ENCODE data around the gene IDH3B. TPM values are rescaled to one million over a fixed set of nuclear protein-coding genes. Genes with fewer than 3 reads are reported as not detected.

IDH3B gene
- total and polyA plus RNA-seq, 9 of the 15 experiments (the other 6 are each of a cell fraction or from before 2014, with no cell fraction given), result 91.7 to 224 (median 155) TPM

GRCh38 chr20:2700913-2701620 is 37.1 kb upstream of the IDH3B start:
- TF ChIP-seq JUNB (CRISPR knock-in tag; conservative IDR thresholded peaks at IDR 0.05) (no peak), ZNF436 (CRISPR knock-in tag; IDR thresholded peaks at IDR 0.05) (no peak), PHF8 (IDR thresholded peaks at IDR 0.05; ENCODE audit: borderline replicate concordance, low read length) (no peak), NR2C1 (IDR thresholded peaks at IDR 0.05) (no peak), NR2C1 (tag; IDR thresholded peaks at IDR 0.05) (no peak), THRAP3 (IDR thresholded peaks at IDR 0.05; ENCODE audit: borderline replicate concordance) (no peak), CHAMP1 (IDR thresholded peaks at IDR 0.05) (no peak), ZNF3 (CRISPR knock-in tag; IDR thresholded peaks at IDR 0.05) (no peak), CBX8 (IDR thresholded peaks at IDR 0.05; ENCODE audit: borderline replicate concordance, extremely low read depth, low read depth, low read length, poor library complexity, severe bottlenecking) (no peak), MIER1 (IDR thresholded peaks at IDR 0.05; ENCODE audit: low read depth) (no peak), FOXJ3 (CRISPR knock-in tag; IDR thresholded peaks at IDR 0.05) (no peak), NONO (IDR thresholded peaks at IDR 0.05; ENCODE audit: low read depth in 2 of 2, low read length in 1 of 2) (no peak), HEY1 (CRISPR knock-in tag; IDR thresholded peaks at IDR 0.05; ENCODE audit: borderline replicate concordance) (no peak), MEF2A (IDR thresholded peaks at IDR 0.05; ENCODE audit: control insufficient read depth, low read depth, low read length) (no peak), MTA3 (IDR thresholded peaks at IDR 0.05; ENCODE audit: borderline replicate concordance) (no peak), SIN3B (IDR thresholded peaks at IDR 0.05; ENCODE audit: low read depth) (no peak), GATAD2A (IDR thresholded peaks at IDR 0.05) (no peak), SMAD2 (IDR thresholded peaks at IDR 0.05; ENCODE audit: low read depth, low read length) (no peak)
- Histone ChIP-seq H3K9me3 (replicated peaks; ENCODE audit: control insufficient read depth, insufficient read depth, low read depth, low read length) (no peaks in the 10 kb centered on the region), H3K4me1 (replicated peaks in 1 of 2; ENCODE audit: control insufficient read depth in 2 of 2, insufficient read depth in 2 of 2, low read length in 2 of 2) (no peaks in the 10 kb centered on the region), H4K20me1 (replicated peaks; ENCODE audit: control insufficient read depth, insufficient read depth, low read length) (no peaks in the 10 kb centered on the region; the same call in 1 of the 2 replicates), H3K4me3 (no peak overlapping the region), H3K27me3 (ENCODE audit: control insufficient read depth in 2 of 2, insufficient read depth in 2 of 2, low read length in 2 of 2) (peaks cover 3 to 59% of the 10 kb centered on the region in 2 experiments; a peak in 4 of 5 replicates), H3K36me3 (ENCODE audit: control insufficient read depth, insufficient read depth, low read length) (no peaks in the 10 kb centered on the region), H3K4me2 (ENCODE audit: insufficient read depth, low read length) (no peak overlapping the region), H3K9ac (ENCODE audit: insufficient read depth in 1 of 2, low read depth in 2 of 2, low read length in 2 of 2) (no peak overlapping the region), H2AFZ (ENCODE audit: low read depth, low read length) (no peak overlapping the region), H3K79me2 (ENCODE audit: control insufficient read depth, insufficient read depth, low read length) (no peaks in the 10 kb centered on the region), H3K9me1 (ENCODE audit: control insufficient read depth, insufficient read depth, low read length) (no peaks in the 10 kb centered on the region), H3K27ac (ENCODE audit: extremely low read depth, low read depth, low read length) (no peak overlapping the region)
- DNase-seq (ENCODE audit: extremely low read depth in 1 of 4, low spot score in 3 of 4) (no peak), ATAC-seq (no peak), FAIRE-seq (no peak)
- CTCF ChIA-PET (ENCODE audit: low intra/inter-chr PET ratio), result no interaction called here
- POLR2A ChIA-PET, result interaction anchor here (1.1 kb wide), 1 partner anchor 230 kb away, joined by 4 read pairs; the partner anchor contains the start of gene SNRPB
- in situ Hi-C loops (cut with MboI), result no loop called here
- intact Hi-C loops (cut with micrococcal nuclease), result no loop called here
- WGBS (ENCODE audit: insufficient coverage, low coverage, missing lambda C conversion rate), result 0% methylated on average over 9 of the region's 9 CpGs
- no TSS peak for BruUV-seq (replicated peaks)

Measured in K562 (cell line).